Stimulated activated CD8-positive, alpha-beta memory T cell treated with anti-CD3 and anti-CD28 coated beads, Interleukin-2, amount 100 ng/mL, for 48 hours (primary cell): ENCODE data around the gene TBC1D14.

ENCODE experiments used
- DNase-seq, 2 donors: peaks; one replicate each; pipeline ENCODE4 v3.0.0-alpha.2; 2020; ENCODE audit warnings: low read depth in 2 of 2

Gene TBC1D14

DNA sequence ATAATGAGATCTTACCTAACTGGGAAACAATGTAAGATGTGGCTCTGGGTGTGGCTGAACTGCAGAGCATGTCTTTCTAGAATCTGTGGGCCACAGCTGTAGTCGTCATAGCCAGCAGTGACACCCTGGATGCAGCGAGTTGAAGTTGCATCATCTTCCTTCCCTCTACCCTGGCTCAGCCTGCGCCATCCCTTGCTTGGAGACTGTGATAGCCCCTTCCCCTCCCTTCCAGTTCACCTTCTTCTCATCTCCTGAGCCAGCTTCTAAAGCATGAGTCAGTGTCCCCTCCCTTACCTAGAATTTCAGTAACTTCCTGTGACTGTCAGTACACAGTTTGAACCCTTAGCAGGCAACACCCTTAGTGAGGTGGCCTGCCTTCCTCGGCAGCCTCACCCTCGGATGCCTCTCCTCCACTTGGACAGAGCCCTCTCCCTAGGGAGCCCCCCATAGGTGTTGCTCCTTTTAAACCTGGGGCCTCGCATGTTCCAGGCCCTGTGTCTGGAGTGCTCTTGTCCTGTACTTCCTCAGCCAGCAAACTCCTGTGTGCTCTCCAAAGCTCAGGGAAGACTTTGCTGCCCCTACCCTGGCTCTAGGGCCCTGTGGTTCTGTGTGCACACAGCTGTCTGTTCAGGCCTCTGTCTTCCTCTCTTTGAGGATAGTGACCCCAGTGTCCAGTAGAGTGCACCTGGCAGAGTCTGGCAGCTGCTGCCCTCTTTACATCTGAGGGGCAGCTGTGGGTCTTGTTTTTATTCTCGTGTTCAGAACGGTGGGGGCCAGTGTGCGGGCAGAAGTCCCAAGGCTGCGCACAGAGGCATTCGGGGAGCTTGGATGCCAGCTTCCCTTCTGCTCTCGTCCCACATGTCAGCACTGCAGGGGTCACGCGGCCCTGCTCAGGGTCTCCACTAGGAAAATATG, 89.8 kb downstream of the TBC1D14 start:
- DNase-seq = no peak

DNA sequence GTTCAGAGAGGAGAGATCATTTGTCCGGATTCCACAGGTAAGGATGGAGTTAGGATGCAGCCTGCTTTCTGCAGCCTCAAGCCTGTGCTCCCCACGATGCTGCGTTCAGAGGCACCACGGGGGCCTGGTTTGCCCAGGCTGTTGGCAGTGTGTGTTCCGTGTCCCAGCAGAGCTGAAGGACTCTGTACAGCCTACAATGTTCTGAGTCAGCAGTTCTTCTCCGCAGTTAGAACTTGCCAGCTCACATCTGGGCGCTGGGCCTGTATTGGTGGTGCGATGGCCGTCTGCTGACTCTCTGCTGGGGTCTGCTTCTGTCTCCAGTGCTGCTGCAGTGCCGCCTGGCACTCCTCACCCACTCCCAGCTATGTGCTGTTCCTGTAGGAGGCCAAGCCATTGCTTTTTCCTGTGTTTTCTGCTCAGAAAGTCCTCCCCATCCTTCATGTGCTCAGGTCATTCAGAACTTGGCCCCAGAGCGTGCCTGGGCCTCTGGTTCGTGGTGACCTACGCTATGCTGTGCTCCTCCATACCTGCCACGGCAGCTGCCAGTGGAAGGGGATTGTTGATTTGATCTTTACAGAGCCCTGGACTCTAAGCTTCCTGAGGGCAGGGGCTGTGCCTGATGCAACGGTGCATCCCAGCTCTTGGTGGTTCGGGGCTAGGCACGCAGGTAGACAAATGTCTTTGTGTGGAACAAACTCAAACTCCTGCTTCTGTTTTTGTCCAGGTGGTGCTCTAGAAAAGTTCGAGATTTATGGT, 91.0 kb downstream of the TBC1D14 start:
- DNase-seq = no peak

DNA sequence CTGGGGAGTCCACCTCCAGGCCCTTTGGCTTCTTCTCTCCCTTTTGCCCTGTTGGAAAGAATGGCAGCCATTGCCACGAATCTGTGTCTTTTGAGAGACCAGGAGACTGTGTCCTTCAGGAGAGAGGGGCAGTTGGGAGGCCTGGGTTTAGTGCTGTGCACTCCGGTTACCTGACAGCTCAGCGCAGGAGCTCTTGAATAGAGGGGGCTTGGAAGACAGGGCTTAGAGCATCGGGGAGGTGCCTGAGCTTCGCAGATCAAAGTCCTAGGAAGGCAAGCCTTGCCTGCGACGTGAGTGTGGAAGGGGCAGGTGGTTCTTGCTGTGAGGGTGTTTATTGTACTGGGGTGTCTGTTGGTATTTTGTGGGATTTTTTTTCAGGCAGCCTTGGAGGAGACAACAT, 91.6 kb downstream of the TBC1D14 start:
- no peak for DNase-seq

DNA sequence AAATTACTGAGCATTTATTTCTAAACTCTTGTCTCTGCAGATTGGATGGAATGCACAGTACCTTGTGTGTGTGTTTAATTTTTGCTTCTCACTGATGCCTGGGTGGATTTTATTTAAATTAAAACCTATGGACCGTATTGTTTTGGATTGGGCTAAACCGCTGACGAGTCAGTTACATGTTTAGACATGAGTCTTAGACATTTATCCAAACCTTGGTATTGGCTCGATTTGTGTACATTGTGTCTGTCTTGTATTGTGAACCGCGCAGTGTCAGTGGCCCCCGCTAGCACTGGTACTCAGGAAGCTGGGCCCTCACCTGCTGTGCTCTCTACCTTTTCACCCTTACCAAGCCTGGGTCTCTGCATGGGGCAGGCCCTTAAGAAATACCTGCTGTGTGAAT, 92.7 kb downstream of the TBC1D14 start:
- no peak for DNase-seq

DNA sequence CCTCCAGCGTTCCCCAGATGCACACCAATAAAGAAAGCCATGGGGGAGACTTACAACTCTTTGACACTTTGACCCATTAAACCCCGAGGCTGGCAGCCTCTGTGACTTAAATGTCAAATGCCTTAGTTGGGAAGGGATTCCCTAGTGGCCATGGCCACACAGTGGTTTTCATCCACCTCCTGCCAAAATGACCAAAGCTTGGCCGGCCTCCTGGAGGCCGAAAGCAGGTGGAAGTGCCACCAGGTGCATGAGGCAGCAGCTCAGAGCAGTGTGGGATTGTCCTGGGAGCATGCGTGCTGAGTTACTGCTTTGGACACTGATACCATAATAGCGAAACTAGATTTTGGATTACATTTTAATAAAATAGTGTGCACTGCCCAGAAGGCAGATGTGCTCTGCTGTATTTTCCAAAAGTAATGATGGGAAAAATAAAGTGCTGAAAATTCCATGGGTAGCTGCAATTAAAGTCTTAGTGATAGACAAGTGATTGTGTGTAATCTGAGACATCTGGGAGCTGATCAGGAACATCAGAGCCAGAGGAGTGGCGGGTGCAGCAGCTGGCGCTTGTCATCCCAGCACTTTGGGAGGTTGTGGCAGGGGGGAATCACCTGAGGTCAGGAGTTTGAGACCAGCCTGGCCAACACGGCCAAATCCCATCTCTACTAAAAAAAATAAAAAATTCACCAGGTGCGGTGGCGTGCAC, 93.7 kb downstream of the TBC1D14 start:
- DNase-seq = no peak

DNA sequence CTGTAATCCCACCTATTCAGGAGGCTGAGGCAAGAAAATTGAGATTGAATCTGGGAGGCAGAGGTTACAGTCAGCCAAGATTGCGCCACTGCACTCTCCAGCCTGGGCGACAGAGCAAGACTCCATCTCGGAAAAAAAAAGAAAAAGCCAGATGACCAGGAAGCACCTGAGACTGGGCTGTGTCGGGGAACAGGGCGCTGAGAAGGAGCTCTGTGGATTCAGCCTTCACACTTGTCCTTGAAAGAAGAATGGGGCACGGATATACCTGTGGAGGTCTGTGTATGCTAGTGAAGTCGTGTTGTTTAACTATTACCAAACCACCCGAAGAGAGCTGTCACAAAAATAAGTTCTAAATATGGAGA, 94.2 kb downstream of the TBC1D14 start:
- no peak for DNase-seq

DNA sequence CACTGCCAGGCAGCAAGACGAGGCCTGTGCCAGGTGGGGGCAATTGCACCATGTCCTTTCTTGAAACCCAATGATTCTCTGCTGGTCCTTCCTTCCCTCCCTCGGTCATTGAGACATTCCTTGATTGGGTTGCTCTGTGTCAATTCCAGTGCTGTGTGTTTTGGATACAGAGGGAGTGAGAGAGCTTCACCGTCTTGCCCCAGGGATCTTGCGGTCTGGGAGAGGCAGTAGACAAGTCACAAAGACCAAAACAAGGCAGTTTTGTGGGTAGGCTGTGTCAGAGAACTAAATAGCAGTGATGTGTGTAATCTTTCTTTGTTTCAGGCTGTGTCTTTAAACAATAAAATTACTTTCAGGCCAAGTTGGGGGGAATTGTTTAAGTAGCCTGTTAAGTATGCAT, 94.7 kb downstream of the TBC1D14 start:
- DNase-seq = no peak

DNA sequence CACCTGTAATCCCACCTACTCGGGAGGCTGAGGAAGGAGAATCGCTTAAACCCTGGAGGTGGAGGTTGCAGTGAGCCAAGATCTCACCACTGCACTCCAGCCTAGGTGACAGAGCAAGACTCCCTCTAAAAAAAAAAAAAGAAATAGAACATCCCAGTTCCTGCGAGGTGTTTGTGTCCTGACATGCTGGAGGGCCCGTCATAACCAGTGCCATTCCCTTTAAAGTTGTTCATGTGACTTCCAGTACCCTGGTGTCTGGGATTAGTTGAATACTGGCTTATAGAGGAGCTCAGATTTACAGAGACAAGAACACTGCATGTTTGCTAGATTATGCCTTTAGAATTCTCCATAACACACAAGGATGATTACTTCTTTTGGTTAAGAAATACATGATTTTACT, 95.9 kb downstream of the TBC1D14 start:
- DNase-seq = no peak

DNA sequence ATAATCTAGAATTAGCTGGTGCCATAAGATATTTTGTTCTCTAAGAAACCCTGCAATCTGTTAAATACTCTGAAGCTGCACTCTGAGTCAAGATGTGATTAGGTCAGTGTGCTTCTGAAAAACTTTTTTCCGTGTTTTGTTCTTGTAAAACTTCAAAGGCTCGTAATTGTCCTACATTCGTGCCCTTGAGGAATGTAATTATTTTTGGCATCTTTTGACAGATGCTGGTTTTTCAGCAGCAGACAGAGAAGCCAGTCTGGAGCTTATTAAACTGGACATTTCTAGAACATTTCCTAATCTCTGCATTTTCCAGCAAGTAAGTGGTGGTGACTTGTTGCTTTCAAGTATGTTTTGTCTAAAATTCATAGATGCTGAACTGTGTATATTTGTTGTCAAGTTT, 96.8 kb downstream of the TBC1D14 start:
- no peak for DNase-seq

DNA sequence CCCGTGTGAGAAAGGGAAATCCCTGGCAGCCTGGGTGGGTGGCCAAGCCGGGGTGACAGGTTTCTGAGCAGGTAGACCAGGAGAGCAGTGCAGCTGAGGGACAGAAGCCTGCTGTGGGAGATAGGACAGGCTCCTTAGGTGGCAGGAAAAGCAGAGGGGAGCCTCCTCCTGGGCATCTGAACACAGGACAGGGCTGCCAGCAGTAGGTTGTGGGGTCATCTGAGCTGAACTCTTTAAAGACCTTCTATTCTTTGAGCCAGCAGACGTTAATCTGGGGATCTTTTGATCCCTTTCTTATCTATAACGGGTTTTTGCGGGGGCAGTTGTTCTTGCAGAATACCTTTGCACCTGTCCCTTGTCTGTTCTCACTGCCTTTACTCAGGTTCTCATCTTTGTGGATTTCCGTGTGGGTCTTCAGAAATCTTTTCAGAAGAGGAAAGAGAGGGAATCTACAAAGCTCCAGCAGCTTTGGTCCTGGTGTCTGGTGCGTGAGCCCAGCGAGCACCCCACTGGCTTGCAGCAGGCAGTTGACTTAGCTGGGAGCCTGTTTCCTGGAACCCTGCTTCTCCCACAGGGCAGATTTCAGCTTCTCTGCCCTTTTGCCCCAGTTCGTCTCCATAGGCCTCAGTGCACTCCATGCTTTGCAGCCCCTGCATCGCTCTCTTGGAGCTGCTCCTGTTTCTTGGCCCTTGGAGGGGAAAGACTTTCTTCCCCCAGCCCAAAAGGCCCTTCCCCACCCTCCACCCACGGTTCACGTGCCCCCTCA, 97.7 kb downstream of the TBC1D14 start:
- no peak for DNase-seq

DNA sequence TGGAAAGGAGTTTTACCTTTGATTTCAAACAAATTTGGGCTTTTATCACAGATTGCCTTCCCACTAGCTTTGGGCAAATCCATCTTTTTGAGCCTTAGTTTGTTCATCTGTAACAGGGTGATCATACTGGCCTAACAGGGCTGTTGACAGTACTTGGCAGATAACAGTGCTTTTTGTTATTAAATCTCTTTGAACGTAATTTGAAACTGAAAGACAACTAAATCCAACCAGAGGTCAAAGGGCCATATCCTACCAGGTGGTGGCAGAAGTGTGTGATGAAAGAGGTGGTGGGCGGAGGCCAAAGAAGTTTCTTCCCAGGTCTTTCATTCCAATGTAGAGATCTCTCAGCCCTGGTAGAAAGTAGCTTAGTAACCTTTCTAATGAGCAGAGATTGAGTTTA, 98.3 kb downstream of the TBC1D14 start:
- no peak for DNase-seq

DNA sequence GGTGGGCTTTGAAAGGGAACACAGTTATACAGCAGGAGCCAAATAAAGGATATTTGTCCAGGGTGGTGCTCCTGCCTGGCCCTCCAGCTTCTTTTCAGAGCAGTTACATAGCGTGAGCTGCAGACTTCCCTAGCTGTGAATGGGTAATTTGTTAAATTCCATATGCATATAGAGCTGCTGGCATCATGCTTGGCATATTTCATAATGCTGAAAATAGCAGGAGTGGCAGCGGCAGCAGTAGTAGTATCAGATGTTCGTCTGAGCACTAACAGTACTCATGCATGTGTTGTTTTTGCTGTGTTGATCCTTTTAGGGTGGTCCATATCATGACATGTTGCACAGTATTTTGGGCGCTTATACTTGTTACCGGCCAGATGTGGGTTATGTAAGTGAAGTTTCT, 99.9 kb downstream of the TBC1D14 start:
- DNase-seq = no peak

DNA sequence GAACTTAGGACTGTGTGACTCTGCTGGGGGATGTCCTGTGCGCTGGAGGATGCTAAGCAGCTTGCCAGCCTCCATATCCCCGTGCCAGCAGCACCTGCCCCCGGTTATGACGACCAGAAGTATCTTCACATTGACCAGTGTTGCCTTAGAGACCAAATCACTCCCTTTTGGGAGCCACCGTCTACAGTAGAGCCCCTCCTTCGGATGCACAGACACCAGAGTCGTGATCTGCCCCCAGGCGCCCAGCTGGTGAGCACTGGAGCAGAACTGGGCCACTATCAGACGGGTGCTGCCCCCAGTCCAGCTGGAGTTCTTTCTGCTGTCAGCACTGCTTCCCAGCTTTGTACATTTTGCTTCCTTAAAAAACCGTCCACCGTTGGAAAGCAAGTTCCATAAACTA, 103.5 kb downstream of the TBC1D14 start:
- no peak for DNase-seq

DNA sequence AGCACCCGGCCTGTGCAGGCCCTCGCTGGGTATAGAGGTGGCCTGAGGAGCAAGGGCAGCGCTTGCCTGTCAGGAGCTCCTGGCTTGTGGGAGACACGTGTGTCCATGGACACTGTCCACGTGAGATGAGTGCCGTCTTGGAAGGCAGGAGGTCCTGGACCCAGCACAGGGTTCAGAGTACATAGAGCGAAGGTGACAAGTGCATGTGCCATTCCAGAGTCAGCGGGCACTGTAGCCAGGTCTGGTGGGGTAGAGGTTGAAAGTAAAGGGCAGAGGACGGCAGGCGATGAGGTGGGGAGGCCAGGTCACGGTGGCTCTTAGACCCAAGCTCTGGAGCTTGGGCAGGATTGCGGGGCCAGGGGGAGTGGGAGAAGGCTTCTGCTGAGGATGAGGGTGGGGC, 105.2 kb downstream of the TBC1D14 start:
- no peak for DNase-seq

DNA sequence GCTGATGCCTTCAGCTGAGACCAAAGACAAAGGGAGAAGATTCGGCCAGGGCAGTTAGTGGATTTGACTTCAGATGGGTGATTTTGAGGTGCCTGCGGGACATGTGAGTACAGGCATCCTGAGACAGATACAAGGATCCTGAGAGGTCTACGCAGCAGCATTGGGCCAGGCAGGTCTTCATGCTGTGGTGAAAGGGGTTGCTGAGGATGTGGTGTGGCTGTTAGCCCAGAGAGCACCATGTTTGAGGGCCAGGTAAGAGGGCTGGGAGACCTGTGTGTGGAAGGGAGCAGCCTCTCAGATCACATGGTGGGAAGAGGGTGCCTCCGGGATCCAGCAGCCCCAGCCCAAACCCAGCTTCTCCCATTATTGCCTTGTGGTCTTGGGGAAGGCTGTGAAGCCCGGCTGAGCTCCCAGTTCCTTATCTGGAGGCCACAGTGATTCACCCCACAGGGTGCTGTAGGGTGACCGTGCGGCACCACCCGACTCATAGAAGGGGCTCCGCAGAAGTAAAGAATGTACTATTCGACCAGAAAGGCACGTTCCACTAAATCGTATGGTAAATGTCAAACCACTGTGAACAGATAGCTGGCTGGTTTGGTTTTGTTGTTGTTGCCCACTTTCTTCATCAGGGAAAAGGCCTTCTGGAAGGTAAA, 105.9 kb downstream of the TBC1D14 start:
- no peak for DNase-seq

DNA sequence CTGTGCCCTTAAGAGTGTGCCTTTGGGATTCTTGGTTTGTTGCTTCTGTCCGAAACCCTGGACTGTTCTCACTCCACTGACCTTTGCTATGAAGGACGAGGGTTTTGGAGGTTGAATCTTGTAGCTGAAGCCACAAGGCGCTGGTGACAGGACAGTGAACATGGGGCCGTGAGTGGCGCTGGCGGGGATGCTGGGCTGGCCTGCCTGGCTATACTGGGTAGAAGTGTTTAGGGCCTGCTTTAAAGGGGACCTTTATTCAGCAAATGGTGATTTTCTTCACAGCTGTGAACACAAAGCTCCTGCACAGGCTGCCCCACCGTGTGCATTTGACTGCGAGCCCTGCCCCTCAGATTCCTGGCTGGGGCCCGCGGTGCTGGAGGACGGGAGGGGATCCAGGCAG, 106.5 kb downstream of the TBC1D14 start:
- no peak for DNase-seq

DNA sequence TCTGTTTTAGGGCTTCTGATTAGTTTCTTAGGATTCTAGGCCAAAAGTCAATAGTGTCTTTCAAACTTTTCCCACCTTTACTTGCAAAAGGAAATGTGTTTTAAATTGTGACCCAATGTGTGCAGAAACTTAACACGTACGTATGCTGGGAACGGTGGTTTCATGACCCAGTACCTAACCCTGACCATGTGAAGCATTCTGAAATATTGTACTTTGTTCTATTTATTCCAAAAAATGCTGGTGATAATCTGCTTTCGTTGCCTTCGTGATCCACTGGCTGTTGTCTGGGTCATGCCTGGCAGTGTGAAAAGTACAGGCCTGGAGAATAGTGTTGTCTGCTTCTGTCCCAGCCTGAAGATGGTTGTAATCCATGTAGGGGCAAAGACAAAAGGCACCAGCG, 106.9 kb downstream of the TBC1D14 start:
- DNase-seq = no peak

DNA sequence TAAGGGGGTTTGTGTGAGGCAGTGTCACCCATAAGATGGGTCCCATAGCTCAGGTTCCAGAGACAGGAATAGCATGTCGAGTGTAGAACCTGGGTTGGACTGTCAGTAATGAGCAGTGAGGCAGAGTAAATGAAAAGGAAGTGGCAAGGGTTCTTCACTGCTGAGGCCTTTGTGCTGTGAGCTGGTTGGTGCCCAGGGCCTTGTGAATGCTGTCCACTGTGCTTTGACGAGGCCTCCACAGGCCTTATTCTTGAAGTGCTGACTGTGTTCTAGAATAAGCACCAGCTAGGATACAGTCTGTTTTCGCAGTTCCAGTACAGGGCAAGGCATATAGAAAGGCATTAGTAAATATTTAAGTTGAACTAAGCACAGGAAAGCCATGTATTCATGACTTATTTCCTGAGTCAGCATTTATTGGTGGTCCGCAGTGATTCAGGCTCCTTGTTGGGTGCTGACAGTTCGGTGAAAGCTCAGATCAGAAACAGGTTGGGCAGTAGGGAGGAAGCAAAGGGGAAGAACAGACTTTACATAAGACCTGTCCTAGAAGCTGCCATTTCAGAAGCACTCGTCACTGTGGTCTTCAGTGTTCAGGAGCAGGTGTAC, 107.9 kb downstream of the TBC1D14 start:
- DNase-seq = no peak

DNA sequence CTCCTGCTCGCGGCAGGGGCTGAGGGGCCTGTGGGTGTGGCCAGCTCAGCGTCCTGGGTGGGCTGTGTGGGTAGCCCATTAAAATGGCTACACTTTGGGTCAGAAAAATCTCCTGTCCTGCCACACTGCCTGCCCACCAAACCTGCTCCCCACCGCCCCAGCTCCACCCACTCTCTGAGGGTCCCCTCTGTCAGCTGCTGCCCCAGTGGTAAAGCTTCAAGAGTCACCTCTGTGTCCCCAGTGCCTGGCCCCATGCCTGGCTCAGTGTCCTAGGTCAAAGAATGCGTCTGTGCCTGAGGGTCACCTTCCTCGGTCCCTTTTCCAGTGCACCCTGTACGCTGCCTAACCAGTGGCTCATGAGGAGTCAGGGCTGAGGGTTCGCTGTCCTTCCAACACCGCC, 108.7 kb downstream of the TBC1D14 start:
- no peak for DNase-seq

DNA sequence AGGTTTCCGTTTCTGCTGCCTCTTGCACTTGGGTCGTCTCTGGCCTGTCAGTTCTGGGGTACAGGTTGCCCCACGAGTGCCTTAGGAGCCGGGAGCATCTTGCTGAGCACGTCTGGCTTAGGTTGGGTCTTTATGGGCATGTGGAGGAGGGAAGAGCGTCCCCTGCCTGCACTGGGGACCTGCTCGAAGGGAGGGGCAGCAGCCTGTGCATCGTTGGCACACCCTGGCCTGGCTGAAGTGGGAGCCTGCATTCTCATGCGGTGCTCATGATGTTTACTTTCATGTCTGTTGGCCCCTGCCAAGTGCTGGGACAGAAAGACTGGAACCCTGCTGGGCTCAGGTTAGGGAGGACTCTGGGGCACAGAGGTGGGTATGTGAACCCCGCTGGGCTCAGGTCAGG, 109.7 kb downstream of the TBC1D14 start:
- no peak for DNase-seq

DNA sequence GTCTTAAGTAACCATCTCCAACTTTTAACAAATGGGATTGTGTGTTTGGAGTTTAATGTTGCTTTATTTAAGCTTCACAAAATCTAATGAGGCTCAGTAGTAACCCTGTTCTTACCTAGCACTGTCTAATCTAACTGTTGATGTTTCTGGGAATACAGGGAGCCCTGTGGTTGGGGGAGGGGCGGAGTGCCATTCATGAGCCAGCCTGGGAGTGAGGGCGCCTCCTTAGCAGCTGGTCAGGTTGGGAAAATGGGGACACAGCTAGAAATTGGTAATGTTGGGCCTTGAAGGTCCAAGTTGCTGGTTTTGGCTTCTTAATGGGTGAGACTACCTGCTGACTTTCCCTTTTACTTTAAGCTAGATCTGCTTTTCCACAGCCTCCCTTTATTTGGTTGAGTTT, 110.7 kb downstream of the TBC1D14 start:
- DNase-seq = no peak
